ENCODE results near the gene GPC3.

Gene GPC3

GRCh38 chrX:133590703-133591505, 394.5 kb downstream of the GPC3 start:
- DNase-seq: no peak

DNA sequence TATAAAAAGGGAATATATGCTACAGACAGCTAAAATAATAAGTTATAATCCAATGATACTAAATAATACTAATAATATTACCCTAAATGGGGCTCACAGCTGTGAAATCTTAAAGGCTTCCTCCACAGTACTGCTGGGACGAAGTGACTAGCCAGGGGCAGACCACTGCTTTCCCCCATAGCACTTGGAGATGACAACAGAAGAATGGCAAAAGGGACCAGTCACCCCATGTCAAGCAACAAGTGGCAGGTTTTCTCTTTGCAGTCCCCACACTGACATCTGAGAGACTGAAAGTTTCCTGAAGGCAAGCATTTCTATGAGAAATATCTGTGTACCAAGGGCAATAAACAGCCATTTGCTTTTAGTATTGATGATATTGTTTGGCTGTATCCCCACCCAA, 396.6 kb downstream of the GPC3 start:
- DNase-seq: no peak

- no peak for DNase-seq
Observed at GRCh38 chrX:133587818-133588217, 397.6 kb downstream of the GPC3 start.

DNA sequence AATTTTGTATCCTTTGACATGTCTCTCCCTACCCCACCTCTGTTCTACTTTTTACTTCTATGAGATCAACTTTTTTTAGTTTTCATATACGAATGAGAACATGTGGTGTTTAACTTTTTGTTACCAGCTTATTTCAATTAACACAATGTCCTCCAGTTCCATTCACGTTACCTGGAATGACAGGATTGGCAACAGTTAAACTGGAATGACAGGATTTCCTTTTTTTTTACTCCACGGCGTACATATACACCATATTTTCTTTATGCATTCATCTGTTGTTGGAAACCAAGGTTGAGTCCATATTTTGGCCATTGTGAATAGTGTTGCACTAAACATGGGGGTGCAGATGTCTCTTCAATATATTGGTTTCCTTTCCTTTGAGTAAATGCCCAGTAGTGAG, 398.3 kb downstream of the GPC3 start:
- no peak for DNase-seq

GRCh38 chrX:133586443-133586842, 399.0 kb downstream of the GPC3 start:
- DNase-seq: no peak

GRCh38 chrX:133583825-133584224, 401.6 kb downstream of the GPC3 start:
- DNase-seq: no peak

DNA sequence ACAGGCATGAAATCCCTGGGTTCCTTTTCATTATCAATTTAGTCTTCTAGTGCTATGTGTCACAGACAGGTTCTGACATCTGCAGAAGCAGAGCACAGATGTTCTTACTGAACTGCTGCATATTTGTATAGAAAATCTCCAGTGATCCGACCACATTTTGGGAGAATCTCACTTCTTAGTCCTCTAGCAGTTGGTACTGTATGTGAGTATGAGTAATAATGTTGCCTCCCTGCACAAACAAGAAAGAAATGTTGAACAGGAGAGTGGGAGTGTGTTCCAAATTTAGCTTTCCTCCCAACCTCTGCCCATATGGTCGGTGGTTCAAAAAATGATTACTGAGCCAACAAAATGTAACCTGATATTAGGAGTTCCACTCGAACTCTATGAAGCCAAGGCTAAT, 404.8 kb downstream of the GPC3 start:
- no peak for DNase-seq

- no peak for DNase-seq
Observed at GRCh38 chrX:133579631-133580030, 405.8 kb downstream of the GPC3 start.

DNA sequence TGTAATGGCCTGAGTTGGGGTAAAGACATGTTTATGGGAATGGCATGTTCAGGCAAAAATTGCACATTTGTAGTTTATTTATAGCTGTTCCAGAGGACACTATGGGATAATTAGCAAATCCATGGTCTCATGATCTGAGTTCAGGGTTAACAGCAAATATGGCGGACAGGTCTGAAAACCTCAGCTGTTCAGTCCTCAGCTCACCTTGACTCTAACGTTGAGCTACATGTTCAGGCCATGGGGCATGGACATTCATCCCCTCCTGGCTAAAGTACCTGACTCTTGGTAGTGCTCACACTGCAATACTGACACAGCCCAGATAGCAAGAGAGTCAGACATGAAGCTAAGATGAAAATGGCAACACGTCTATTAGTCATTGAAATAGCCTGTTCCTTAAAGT, 408.5 kb downstream of the GPC3 start:
- no peak for DNase-seq

GRCh38 chrX:133575501-133576136, 409.8 kb downstream of the GPC3 start:
- DNase-seq: no peak

DNA sequence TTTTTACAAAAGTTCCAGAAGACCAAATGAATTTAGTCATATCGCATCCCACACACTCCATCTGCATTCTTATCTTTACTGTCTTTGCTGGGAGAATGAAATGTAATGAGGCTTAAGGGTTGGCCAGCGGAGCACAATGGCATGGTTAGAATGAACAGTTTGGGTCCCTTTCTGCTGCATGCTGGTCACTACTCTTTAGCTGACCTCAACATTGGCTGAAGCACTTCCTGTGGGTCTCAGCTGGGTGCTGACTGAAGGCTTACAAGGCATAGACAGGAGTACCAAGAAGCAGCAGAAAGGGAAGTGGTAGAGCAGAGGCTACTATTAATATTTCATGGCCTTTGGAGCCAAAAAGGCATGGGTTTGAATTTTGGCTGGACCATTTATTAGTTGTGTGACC, 410.7 kb downstream of the GPC3 start:
- no peak for DNase-seq

DNA sequence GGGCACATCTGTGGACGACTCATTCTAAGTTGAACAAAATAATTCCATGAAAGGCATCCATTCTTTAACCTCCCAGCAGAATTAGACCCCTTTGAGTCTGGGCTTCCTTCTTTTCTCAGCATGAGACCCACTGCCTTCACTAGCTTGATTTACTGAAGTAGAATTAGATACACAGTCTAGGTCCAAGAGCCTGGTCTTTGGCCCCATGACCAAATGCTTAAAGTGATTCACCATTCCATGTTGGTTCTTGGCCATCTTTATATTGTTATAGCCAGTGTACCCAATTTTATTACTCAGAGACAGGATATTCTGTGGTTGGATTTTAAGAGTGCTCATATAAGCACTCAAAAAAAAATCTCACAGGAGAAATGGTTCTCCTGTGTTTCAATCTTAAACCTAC, 414.8 kb downstream of the GPC3 start:
- DNase-seq: no peak

DNA sequence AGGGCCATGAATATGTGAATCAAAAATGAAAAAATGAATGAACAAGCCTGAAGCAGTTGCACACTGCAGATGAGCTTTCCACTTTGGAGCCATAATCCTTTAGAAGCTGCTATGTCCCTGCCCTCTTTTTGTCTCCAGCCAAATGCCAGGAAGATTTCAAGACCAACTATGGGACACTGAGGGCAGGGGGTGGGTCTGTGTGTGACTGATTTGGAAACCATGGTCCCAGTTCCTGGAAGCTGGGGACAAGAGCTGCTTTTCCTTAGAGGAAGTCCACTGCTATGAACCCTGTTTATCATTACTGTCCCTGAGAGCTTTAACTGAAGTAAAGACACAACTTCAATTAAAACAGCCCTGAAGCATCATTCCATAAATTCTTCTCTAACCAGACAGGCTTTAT, 416.2 kb downstream of the GPC3 start:
- DNase-seq: no peak

- no peak for DNase-seq
Observed at GRCh38 chrX:133568109-133568508, 417.3 kb downstream of the GPC3 start.

DNA sequence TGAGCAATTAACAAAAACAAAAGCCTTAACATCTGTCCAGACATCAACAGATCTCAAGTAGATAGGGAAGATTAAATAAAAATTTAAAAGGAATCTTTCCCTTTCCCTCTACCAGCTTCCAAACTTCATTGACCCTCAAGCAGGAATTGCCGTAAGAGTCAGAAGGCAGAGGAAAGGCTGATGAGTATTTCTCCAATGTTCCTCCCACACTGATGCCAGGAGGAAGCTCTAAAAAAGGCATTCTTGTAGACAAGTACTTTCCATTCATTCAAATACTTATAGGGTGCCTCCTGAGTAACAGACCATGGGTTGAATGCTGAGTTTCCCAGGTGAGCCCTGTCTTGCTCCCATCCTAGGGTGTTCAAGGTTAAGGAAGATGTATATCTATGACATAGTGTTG, 418.5 kb downstream of the GPC3 start:
- DNase-seq: no peak

GRCh38 chrX:133563705-133564104, 421.7 kb downstream of the GPC3 start:
- DNase-seq: no peak

DNA sequence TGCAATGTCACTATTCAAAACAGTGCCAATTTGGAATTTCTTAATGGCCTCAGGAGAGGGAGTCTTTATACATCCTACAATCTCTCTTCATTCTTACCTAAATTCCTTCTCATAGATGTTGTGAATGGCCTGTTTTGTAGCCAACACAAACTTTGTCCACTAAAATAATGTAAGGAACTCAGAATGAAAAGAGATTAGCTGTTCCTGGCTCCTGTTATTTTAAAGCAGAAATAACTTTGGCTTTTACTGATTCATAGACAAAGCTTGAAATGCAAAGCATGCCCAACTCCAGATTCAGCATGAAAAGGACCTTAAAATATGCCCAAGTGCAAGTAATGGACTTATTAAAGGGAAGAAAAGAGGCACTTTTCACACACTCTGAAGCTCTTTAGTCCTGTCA, 424.1 kb downstream of the GPC3 start:
- no peak for DNase-seq

DNA sequence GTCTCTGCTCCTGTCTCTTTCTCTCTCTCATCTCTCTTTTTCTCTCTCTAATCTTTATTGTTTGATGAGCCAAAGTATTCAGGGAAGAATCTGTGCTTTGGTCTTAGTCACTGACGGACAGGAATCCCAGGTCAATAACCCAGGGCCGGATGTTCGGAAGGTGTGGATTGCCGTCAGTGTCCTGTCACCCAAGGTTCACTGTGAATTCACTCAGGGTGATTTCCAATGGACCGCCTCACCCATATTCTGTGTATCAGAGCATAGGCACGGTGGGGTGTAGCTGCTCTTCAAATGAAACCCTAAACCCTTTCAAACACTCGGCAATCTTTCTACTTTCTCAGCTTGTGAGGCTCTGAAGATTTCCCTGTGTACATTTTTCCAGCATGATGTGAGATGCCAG, 425.5 kb downstream of the GPC3 start:
- DNase-seq: no peak

DNA sequence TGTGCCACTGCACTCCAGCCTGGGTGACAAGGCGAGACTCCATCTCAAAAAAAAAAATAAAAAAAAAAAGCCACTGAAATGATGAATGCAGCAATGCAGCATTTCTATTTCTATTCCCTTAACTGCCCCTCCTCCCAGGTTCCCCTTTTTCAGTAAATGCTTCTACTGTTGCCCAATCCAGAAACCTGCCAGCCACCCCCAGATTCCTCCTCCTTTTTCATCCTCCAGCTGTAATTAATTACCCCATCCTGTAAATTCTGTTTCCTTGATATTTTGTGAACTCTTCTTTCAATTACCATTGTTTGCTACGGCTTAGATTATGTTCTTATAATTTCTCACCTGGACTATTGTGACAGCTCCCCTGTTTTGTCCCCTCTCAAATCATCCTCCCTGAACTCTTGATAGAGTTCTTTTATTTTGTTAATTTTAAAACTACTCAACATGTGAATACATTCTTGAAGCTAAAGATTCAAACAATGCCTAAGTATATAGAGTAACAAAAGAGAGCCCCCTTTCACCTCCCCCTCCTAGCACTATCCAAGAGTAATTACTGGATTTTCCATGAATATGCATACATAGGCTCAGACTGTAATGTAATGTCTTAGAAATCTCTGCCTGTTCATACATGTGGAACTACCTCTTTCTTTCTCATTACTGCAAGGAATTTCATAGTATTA, 429.5 kb downstream of the GPC3 start:
- DNase-seq: no peak

GRCh38 chrX:133550665-133551485, 434.5 kb downstream of the GPC3 start:
- DNase-seq: no peak

- no peak for DNase-seq
Observed at GRCh38 chrX:133549295-133549933, 436.0 kb downstream of the GPC3 start.

DNA sequence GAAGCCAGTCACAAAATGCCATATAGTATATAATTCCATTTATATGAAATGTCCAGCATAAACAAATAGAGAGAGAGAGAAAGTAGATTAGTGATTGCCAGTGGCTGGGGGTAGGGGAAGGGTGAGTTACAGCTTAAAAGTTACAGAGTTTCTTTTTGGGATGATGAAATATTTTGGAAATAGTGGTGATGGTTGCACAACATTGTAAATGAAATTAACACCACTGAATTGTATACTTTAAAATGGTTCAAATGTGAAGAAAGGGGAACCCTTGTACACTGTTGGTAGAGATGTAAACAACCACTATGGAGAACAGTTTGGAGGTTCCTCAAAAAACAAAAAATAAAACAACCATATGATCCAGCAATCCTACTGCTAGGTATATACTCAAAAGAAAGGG, 439.0 kb downstream of the GPC3 start:
- no peak for DNase-seq

DNA sequence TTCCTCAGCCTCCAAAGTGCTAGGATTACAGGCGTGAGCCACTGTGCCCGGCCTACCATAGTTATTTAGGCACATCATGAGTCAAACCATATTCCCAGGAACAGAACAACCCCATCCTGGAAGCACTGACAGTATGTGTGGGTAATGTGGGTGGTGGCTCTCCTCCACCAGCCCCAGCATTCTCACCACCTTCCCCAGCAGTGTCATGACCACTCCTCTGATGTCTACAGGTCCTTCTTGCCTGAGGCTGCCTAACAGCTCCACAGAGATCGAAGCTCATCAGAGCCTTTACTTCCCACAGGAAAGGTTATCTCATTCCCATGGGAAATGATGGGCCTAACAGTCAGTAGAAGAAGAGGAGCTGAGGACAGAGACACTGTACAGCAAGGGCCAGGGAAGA, 440.6 kb downstream of the GPC3 start:
- no peak for DNase-seq

Measured in activated CD4-positive, CD25-positive, alpha-beta regulatory T cell (primary cell).